Activated T-cell treated with anti-CD3 and anti-CD28 coated beads for 4 hours (primary cell): ENCODE measurements around the gene RD3L.
"Not testable (repeated sequence)": the region's sequence is repeated elsewhere in the genome, so short reads cannot be mapped to it uniquely, and the experiment has no call there.

Experiments used
- DNase-seq: peaks from one replicate; pipeline ENCODE4 v3.0.0-alpha.2; 2020

RD3L gene

DNA sequence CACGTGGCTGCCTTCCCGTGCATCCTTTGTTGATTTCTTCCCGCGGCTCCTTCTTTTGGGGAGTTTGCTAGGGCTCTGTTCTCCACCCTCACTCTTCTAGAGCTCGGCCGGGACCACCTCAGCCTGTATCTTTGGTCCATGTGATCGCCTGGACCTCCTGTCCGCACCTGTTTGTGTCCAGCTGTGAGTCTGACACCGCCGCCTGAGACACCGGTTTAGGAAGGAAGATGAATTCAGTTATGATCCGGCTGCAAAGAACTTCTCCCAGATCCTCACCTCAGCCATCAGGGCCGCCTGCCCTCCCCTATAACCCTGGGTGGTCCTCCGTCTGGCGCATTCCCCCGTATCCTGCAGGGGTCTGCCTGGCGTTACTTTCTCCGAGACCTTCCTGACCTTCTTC lies 14.8 kb downstream of the RD3L start:
- DNase-seq, result no peak

- DNase-seq, result no peak
These were observed 17.0 kb downstream of the RD3L start for GRCh38 chr14:103925316-103925715.

GRCh38 chr14:103923863-103924262 lies 18.5 kb downstream of the RD3L start:
- no peak for DNase-seq

DNA sequence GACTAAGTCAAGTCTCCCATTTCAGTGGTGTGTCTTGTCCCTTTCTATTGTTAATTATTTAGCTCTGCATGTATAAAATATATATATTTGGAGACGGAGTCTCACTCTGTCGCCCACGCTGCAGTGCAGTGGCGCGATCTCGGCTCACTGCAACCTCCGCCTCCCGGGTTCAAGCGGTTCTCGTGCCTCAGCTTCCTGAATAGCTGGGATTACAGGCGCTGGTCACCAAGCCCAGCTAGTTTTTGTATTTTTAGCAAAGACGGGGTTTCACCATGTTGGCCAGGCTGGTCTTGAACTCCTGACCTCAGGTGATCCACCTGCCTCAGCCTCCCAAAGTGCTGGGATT lies 20.5 kb downstream of the RD3L start:
- DNase-seq, result not testable (repeated sequence)

DNA sequence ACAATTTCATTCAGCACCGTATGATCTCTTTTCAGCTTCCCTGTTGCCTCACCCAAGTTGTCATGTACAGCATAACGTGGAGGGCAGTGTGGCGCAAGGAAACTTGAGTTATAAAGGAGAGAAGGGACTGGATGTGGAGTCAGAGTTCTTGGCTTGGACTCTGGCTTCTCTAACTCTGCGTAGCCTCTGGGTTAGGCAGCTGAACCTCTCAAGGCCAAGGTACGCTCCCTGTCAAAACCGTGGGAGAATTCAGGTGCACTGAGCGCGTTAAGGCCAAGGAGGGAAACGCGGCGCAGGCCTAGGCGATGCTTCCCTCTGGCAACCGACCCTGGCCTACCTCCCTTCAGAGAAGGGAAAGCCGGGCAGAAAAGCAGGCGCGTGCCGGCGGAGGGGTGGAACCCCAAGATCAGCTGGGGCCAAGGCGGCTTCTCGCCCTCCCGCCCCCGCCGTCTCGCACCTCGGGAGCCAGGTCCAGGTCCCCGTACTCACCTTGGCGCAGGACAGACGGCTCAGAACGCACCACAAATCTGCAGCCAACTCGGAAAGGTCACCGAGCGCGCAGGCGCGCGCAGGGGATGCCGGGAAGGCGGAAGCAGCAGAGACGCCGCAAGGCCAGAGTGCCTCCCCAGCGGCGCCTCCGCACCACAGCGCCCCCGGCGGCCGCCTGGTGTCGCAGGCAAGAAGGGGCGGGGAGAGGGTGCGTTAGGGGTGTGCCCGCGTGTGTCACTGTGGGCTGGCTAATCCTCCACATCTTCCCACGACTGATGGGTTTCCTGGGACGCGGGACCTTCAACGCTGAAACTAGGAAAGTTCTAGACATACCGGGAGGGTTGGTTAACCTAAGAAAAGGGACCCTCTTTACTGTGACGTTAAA lies 21.1 kb downstream of the RD3L start:
- peak; percentile 90 for DNase-seq

DNA sequence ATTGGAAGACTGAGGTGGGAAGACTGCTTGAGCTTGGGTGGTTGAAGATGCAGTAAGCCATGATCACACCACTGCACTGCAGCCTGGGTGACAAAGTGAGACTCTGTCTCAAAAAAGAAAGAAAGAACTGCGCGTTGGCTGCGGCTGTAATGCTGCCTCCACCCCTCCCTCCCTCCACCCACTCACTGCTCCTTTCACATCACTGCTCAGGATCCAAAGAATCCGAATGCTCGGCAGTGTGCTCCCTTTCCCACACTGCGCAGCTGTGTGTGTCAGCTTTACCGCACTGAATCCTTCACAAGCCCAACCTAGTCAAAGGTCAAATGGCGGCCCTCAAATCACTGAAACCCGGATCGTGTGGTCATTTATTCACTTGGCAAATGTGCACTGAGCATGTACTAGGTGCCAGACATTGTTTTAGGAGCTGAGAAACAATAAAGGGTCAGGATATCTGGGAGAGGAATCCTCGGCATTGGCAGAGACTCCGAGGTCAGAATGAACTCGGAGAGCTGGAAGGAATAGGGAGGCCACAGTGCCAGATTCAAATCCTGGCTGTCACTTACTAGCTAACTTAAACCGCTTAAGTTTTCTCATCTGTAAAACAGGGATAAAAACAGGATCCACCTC lies 25.6 kb downstream of the RD3L start:
- DNase-seq, result no peak

DNA sequence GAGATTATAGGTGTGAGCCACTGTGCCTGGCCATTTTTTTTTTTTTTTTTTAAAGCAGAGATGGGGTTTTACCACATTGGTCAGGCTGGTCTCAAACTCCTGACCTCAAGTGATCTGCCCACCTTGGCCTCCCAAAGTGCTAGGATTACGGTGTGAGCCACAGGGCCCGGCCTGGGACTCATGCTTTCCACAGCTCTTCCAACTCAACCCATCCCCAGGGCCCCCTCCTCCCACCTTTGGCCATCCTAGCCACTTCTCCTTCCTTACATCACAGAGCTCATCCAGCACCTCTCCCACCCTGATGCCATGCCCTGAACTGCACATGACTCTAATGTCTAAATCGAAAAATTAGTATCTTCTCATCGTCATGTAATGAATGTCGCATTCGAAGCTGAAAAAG lies 26.7 kb downstream of the RD3L start:
- DNase-seq, result no peak

DNA sequence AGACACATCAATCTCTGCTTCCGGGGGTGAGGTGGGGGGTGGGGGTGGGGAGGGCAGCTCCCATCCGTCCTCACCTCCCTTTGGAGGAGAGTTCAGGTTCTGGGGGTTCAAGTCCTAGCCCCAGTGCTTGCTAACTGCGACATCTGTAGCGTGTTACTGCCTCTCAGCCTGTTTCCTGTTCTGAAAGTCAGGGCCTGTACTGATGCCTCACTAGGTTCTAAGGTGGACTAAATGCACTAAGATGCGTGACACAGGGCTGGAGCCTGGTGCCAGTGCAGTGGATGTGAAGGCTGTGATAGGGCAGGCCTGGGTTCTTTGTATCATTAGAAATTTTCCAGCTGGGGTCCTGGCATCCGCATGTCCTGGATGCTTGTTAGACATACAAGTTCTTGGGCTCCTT lies 31.3 kb downstream of the RD3L start:
- no peak for DNase-seq

DNA sequence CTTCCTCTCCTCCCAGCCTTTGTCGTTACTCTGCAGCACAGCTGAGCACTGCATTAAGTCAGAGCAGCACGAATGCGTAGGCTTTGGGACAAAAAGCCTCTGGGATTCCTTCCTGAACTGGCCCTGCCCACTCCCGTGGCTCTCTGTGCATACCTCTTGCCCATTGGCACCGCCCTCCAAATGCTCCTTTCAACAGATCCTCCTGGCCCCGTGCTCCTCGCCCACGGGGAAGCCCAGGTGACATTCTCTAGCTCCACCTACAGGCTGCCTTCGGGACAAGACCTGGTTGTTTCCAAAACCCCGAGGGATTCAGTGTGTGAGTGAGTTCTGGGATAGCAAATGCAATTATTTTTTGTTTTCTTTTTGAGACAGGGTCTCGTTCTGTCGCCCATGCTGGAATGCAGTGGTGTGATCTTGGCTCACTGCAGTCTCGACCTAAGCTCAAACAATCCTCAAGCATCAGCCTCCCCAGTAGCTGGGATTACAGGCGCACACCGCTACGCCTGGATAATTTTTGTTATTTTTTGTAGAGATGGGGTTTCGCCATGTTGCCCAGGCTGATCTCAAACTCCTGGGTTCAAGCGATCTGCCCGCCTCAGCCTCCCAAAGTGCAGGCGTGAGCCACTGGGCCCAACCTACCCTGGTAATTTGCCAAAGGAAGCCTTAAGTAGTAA lies 31.9 kb downstream of the RD3L start:
- DNase-seq, result peak; percentile 69

DNA sequence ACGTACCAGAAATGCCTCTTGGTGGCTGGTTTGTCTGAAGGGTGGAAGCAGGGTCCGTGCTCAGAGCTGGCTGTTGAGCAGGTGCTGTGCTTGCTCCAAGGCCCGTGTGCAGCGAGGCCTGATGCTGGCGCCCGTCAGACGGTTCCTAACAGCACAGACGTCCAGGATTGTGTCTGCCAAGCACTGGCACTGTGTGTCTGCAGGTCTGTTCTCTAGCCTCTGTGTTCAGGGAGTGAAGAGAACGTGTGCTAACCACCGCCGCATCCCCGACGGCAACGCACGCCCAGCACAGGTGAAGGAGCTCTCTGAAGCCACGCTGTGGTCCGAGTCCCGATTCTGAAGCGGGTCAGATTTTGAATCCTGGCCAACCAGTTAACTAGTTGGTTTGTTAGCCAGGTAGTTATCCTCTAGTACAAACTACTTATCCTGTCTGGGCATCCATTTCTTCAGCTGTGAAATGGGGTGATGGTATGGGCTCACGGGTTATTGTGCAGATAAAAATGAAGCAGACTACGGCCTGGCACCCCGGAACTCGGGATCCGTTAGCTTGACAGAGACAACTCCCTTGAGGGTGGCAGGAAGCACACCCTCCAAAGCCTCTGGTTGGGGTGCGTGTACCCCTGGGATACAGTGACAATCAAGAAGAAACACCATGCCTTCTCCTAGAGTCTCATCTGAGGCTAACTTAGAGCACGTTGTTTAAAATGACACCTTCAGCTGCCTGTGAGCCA lies 32.6 kb downstream of the RD3L start:
- no peak for DNase-seq

DNA sequence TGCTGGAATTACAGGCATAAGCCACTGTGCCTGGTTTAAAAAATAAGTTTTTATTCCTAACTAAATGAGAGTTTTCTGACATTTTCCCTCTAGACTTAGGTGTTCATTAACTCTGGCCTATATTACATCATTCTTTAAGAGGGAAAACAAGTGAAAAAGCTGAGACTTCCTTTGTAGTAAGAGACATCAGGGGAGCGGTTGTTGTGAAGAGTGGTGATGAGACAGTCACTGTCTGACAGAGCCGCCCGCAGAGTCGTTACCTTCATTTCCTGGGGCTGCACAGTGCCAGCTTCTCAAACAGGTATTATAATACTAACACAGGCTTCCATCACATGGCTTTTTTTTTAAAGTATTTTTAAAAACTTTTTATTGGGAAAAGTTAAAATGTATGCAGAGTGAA lies 33.7 kb downstream of the RD3L start:
- DNase-seq, result no peak

DNA sequence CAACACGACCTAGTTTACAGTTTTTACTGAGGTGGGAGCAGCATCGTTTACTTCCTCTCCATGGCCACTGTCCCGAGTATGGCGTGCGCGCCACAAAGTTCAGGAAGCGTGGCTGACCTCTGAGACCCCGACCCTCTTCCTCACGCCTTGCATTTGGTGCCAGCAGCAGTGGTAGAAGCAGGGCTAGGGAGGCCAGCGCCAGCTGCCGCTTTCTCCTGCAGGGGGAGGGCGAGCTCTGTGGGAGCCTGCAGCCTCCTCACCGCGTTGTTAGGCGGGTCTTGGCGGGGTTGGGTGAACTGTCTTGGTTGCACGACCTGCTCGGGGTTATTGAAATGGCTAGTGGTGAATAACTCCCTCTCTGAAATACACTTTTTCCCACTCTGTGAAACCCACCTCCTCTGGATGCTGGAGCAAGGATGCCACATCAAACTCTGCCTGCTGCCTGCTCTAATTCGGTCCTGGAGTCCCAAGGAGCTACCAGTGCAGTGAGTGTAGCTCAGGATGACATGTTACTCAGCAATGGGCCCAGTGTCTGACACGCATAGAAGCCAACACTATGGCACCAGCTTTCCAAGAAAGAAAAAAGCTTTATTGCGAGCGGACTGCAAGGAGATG lies 36.4 kb downstream of the RD3L start:
- DNase-seq, result no peak

DNA sequence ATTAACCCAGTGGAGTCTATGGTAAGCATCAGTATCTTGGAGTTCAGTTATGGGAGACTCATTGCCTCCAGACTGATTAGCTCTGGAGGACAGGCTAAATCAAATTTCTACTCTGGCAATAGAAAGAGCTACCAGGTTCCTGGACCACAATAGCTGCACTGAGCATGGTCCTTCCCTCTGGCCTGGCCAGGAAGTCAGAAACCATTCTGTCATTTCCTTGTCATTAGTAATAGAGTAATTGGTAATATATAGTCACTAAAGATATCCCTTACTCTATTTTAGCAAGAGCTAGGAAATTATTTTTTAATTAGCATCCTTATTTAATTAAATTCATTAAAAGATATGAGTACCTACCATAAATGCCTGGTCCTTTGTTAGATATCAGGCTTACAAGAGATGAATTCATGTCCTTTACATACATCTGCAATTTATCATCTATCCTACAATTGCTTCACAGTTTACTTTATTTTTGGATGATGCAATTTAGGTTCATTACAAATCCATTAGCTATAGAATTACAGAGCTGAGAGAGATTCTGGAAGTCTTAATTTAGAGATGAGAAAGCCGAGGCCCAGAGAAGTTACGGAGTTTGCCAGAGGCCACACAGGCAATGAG lies 37.7 kb downstream of the RD3L start:
- no peak for DNase-seq

DNA sequence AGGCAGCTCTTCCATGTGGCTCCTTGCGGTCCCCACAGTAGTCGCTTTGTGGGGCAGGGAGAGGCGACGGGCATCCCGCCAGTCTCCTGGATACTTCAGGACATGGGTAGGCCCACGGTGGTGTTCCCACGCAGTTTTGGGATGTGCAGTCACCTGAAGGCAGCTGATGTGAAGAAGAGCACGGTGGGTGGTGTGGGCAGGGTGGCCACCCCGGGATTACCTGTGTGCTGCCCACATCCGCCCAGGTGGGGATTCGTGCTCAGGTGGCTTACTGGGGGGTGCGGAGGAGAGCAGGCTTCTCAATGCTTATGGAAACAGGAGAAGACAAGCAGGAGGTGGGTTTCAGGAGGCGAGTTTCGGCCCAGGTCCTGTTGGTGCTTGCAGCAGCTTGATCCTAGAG lies 42.5 kb downstream of the RD3L start:
- no peak for DNase-seq

DNA sequence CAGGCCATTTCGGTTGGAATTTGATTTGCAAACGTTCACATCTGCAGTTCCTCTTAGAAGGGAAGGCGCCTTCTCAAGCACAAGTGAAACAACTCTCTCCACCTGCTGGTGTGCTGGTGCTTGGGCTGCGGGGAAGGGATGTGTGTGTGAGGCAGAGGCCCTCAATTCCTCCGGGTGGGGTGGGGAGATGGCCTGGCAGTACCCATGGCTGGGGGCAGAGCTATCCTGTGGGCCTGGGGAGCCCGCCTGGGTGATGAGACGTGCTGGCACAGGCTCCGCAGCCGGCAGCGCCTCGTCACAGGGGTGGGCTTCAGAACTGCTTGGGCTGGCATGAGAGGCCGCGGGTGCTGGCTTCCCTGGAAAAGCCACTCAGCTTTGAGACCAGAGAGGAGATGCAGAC lies 43.0 kb downstream of the RD3L start:
- no peak for DNase-seq

DNA sequence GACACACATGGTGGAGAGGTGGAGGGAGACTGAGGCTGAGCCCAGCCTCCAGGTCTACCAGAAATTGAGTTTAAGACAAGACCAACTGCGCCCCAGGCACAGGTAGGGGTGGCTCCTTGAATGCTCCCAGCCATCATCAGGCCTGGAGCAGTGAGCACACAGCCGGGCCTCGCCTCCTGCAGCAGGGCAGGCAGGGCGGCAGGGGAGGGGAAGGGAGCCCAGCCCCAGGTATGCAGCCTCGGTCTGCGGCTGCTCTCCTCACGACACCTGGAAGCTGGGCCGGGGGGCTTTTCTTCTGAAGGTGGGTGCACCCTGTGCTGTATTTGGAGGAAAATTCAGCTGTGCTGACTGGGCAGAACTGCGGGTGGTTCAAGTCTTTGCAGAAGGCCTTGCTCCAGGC lies 43.6 kb downstream of the RD3L start:
- no peak for DNase-seq

- DNase-seq, result no peak
These were observed 44.1 kb downstream of the RD3L start for GRCh38 chr14:103898204-103898603.

DNA sequence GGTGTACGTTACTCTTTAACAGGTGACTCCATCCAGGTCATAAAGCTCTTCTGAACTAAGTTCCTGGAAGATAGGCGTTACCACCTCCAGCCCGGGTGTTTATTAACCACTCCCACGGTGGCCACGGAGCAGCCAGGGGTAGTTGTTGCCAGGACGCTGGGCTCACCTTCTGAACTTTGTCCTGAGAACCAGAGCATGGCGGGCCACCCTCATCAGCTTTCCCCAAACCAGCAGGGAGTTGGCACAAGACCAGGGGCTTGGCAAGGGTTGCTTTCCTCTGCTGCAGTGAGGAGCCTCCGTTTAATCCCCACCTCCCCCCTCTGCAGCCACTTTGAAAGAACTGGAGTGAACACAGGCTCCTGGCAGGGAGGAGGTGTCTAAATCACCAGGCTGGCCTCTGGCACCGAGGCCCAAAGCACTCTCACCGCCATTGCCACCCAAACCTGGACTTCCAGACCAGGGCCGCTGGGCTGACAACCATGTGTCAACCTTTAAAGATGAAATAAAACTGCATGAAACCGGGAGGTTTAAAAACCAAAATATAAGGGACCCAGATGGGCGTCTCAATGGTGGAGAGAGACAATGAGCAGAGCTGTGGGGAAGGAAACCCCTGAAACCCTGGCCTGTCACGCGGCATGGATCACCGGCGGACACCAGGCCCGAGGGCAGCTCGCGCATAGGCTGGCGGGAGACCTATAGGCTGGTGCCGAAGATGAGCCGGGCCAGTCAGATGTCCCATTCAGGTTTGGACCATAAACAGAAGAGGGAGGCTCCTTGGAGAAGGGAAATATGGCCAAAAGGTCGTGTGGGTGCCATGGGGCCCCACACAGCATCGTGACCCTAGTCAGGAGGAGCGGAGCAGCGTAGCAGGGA lies 45.0 kb downstream of the RD3L start:
- no peak for DNase-seq

- no peak for DNase-seq
These were observed 45.8 kb downstream of the RD3L start for GRCh38 chr14:103896578-103896977.

DNA sequence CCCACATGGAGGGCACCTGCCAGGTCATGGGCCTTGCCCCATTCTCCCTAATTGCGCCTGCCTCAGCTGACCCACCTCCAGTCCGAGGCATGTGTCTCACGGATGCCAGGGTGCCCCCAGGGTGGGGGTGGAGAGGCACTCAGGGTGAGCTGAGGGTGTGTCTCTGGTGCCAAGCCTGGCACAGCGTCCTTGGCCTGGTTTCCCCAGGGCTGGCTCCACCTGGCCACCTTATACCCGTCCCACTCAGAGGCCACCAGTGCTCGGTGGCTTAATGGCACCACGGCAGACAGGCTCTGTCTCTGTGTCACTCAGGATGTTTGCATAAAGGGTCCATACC lies 47.6 kb downstream of the RD3L start:
- DNase-seq, result no peak

GRCh38 chr14:103894034-103894722 lies 48.2 kb downstream of the RD3L start:
- no peak for DNase-seq
